HUES6 (cell line): Measurements from ENCODE around the gene HPS4.

Source experiments
- H3K27ac ChIP-seq: 2 replicates; pipeline ENCODE4 v1.7.0; 2013; ENCODE audit warnings: low read depth, mild to moderate bottlenecking, low read length, inconsistent platforms
- H3K27me3 ChIP-seq: 2 replicates; pipeline ENCODE4 v1.6.1; 2013; ENCODE audit warnings: low read length; ENCODE audit not compliant: control insufficient read depth, insufficient read depth
- H3K36me3 ChIP-seq: 2 replicates; pipeline ENCODE4 v1.6.1; 2013; ENCODE audit warnings: low read length; ENCODE audit not compliant: control insufficient read depth, insufficient read depth
- H3K4me1 ChIP-seq: 2 replicates; pipeline ENCODE4 v1.6.1; 2013; ENCODE audit warnings: low read length; ENCODE audit not compliant: control insufficient read depth, insufficient read depth
- H3K4me3 ChIP-seq: 2 replicates; pipeline ENCODE4 v1.5.1; 2013; ENCODE audit warnings: low read depth, low read length
- H3K9ac ChIP-seq: one replicate; pipeline ENCODE4 v1.6.1; 2013; ENCODE audit warnings: mild to moderate bottlenecking, low read length
- H3K9me3 ChIP-seq: 2 replicates; pipeline ENCODE4 v1.6.1; 2013; ENCODE audit warnings: low read depth, low read length; ENCODE audit not compliant: control insufficient read depth, insufficient read depth

HPS4 gene

GRCh38 chr22:26452236-26453016 is 31.2 kb downstream of the HPS4 start:
- no peaks in the 10 kb centered on the region for H3K9me3 ChIP-seq
- H3K9ac ChIP-seq = no peak overlapping the region
- H3K4me1 ChIP-seq = no peaks in the 10 kb centered on the region
- no peak overlapping the region for H3K27ac ChIP-seq
- no peaks in the 10 kb centered on the region for H3K27me3 ChIP-seq
- H3K4me3 ChIP-seq = no peak overlapping the region
- peaks cover 51% of the 10 kb centered on the region for H3K36me3 ChIP-seq

GRCh38 chr22:26450453-26451185 is 33.0 kb downstream of the HPS4 start:
- no peak overlapping the region for H3K27ac ChIP-seq
- peaks cover 34% of the 10 kb centered on the region for H3K36me3 ChIP-seq
- H3K4me1 ChIP-seq = no peaks in the 10 kb centered on the region
- H3K4me3 ChIP-seq = no peak overlapping the region
- no peak overlapping the region for H3K9ac ChIP-seq
- H3K27me3 ChIP-seq = no peaks in the 10 kb centered on the region
- H3K9me3 ChIP-seq = no peaks in the 10 kb centered on the region

GRCh38 chr22:26448941-26449340 is 34.6 kb downstream of the HPS4 start:
- no peak overlapping the region for H3K4me3 ChIP-seq
- no peaks in the 10 kb centered on the region for H3K27me3 ChIP-seq
- H3K36me3 ChIP-seq = peaks cover 30% of the 10 kb centered on the region
- H3K4me1 ChIP-seq = no peaks in the 10 kb centered on the region
- no peak overlapping the region for H3K9ac ChIP-seq
- no peaks in the 10 kb centered on the region for H3K9me3 ChIP-seq
- H3K27ac ChIP-seq = no peak overlapping the region

- H3K4me3 ChIP-seq = no peak overlapping the region
- no peaks in the 10 kb centered on the region for H3K4me1 ChIP-seq
- no peaks in the 10 kb centered on the region for H3K9me3 ChIP-seq
- no peaks in the 10 kb centered on the region for H3K27me3 ChIP-seq
- peaks cover 24% of the 10 kb centered on the region for H3K36me3 ChIP-seq
- H3K9ac ChIP-seq = no peak overlapping the region
- H3K27ac ChIP-seq = no peak overlapping the region
Observed at GRCh38 chr22:26448334-26448733, 35.2 kb downstream of the HPS4 start.

- Histone ChIP-seq H3K27me3 (no peaks in the 10 kb centered on the region), H3K4me1 (no peaks in the 10 kb centered on the region), H3K9ac (no peak overlapping the region), H3K27ac (no peak overlapping the region), H3K4me3 (no peak overlapping the region), H3K36me3 (peaks cover 19% of the 10 kb centered on the region), H3K9me3 (no peaks in the 10 kb centered on the region)
Observed at GRCh38 chr22:26447584-26448329, 35.8 kb downstream of the HPS4 start.

GRCh38 chr22:26446808-26447515 is 36.6 kb downstream of the HPS4 start:
- no peak overlapping the region for H3K4me3 ChIP-seq
- no peaks in the 10 kb centered on the region for H3K9me3 ChIP-seq
- no peak overlapping the region for H3K27ac ChIP-seq
- peaks cover 11% of the 10 kb centered on the region for H3K36me3 ChIP-seq
- no peaks in the 10 kb centered on the region for H3K4me1 ChIP-seq
- H3K27me3 ChIP-seq = no peaks in the 10 kb centered on the region
- H3K9ac ChIP-seq = no peak overlapping the region

- peaks cover under 1% of the 10 kb centered on the region; the same call in 1 of the 2 replicates for H3K36me3 ChIP-seq
- H3K4me1 ChIP-seq = no peaks in the 10 kb centered on the region
- H3K9ac ChIP-seq = no peak overlapping the region
- H3K4me3 ChIP-seq = no peak overlapping the region
- no peak overlapping the region for H3K27ac ChIP-seq
- H3K27me3 ChIP-seq = no peaks in the 10 kb centered on the region
- no peaks in the 10 kb centered on the region for H3K9me3 ChIP-seq
Observed at GRCh38 chr22:26445577-26446275, 37.9 kb downstream of the HPS4 start.

GRCh38 chr22:26444777-26445176 is 38.8 kb downstream of the HPS4 start:
- Histone ChIP-seq H3K36me3 (no peaks in the 10 kb centered on the region; the same call in 1 of the 2 replicates), H3K9ac (no peak overlapping the region), H3K27me3 (no peaks in the 10 kb centered on the region), H3K9me3 (no peaks in the 10 kb centered on the region), H3K4me1 (no peaks in the 10 kb centered on the region), H3K4me3 (no peak overlapping the region), H3K27ac (no peak overlapping the region)

- H3K9me3 ChIP-seq = no peaks in the 10 kb centered on the region
- no peak overlapping the region for H3K27ac ChIP-seq
Observed at GRCh38 chr22:26443901-26444690, 39.5 kb downstream of the HPS4 start.

More at GRCh38 chr22:26443901-26444690, 39.5 kb downstream of the HPS4 start:
- no peak overlapping the region for H3K9ac ChIP-seq
- H3K27me3 ChIP-seq = no peaks in the 10 kb centered on the region
- H3K4me1 ChIP-seq = no peaks in the 10 kb centered on the region
- no peak overlapping the region for H3K4me3 ChIP-seq
- H3K36me3 ChIP-seq = no peaks in the 10 kb centered on the region; the same call in 1 of the 2 replicates
